ENCODE measurements around the gene PAX9.

Gene PAX9

GRCh38 chr14:36661506-36662257, at the start of gene PAX9:
Gene PAX9, plus strand, starts transcription at chr14:36661860. Its CDS starts 230 bp downstream, at chr14:36662090.
- peak; percentile 38 for DNase-seq

DNA sequence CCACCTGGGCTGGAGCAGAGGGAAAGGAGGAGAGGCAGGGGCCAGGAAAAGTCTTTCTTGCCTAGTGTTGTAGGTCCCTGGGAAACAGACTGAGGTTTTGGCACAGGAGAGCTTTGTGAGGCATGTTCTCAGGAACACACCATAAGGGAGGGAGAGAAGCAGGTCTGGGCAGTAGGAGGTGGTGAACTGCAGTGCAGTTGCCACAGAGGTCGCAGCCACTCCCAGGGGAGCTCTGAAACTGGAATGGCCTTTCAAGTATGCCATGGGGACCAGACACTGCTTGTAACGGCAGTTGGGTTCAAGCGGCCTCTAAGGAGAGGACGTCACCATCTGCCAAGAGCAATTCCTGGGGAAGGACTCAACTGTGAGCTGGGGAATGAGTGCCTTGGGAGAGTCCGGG, 43.8 kb upstream of the PAX9 start:
- DNase-seq: no peak

DNA sequence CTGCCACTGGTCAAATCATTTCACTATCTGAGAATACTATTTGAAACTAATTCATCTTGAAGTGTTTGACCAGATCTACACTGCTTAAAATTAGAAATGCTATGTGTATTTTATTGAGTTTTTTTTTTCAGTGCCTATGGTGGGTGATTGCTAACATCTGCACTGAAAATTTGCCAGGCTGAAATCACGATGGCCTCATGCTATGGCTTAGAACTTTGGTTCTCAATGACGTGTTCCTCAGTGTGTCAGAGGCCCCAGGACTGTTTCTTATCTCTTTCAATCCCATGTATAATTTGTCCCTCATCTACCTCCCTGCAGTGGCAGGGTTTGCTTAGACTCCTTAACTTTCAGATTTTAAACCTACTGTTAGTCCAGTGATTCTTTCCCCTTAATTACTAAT, 43.0 kb upstream of the PAX9 start:
- DNase-seq: no peak

GRCh38 chr14:36619131-36619530, 42.5 kb upstream of the PAX9 start:
- DNase-seq: no peak

- DNase-seq: no peak
Observed at GRCh38 chr14:36619853-36620252, 41.8 kb upstream of the PAX9 start.

DNA sequence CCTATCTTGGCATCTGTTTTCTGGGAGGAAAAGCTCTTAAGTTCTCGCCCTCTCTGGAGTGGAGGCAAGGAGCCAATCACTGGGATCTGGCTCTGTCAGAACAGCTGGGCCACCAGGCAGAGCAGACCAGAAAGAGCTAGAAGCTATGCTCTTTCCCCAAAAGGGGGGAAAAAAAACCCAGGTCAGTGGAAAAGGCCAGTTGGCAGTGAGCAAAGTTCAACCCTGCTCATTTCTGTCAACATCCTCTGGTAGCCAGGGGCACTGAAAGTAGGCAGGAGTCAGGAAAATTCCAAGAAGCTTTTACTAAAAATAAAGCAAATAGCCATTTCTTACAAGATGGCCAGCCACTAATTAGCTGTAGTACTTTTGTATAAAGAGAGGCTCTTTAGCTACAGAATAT, 36.6 kb upstream of the PAX9 start:
- no peak for DNase-seq

DNA sequence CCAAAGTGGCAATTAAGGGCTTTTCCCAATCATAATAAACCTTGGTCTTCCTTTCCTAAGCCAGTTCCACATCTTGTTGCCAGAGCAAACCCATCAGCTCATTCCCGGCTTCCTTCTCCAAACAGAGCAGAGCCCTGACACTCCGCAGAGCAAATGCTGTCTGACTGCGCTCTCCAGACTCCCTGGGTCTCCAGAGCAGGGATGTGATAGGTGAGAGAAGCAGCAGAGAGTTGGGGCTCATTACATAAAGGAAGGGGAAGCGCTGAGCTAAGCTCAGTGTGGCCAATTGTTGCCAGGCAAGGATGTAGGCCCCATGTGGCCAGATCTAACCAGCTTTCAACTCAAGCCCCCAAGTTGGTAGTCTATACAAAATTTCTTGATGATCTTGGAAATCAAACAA, 36.2 kb upstream of the PAX9 start:
- no peak for DNase-seq

DNA sequence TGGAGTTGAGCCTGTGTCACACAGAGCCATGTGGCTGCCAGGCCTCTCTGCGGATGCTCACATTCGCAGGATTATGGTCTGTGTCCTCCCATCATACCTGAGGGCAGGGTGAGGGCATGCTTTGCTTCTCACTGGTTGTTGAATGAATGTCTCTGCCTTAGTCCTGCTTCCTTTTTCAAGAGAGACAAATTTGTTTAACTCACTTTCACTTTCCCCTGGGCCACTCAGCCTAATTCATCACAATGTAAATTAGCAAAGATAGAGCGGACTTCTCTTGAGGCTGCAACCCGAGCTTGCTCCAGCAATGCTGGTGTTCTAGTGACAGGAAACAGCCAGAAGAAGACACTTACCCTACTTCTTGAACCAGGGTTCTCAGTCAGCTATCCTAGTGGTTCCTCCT, 35.5 kb upstream of the PAX9 start:
- no peak for DNase-seq

GRCh38 chr14:36627981-36628380, 33.7 kb upstream of the PAX9 start:
- no peak for DNase-seq

- DNase-seq: no peak
Observed at GRCh38 chr14:36633580-36633979, 28.1 kb upstream of the PAX9 start.

- no peak for DNase-seq
Observed at GRCh38 chr14:36646664-36647416, 14.8 kb upstream of the PAX9 start.

- DNase-seq: no peak
Observed at GRCh38 chr14:36647417-36647823, 14.2 kb upstream of the PAX9 start.

DNA sequence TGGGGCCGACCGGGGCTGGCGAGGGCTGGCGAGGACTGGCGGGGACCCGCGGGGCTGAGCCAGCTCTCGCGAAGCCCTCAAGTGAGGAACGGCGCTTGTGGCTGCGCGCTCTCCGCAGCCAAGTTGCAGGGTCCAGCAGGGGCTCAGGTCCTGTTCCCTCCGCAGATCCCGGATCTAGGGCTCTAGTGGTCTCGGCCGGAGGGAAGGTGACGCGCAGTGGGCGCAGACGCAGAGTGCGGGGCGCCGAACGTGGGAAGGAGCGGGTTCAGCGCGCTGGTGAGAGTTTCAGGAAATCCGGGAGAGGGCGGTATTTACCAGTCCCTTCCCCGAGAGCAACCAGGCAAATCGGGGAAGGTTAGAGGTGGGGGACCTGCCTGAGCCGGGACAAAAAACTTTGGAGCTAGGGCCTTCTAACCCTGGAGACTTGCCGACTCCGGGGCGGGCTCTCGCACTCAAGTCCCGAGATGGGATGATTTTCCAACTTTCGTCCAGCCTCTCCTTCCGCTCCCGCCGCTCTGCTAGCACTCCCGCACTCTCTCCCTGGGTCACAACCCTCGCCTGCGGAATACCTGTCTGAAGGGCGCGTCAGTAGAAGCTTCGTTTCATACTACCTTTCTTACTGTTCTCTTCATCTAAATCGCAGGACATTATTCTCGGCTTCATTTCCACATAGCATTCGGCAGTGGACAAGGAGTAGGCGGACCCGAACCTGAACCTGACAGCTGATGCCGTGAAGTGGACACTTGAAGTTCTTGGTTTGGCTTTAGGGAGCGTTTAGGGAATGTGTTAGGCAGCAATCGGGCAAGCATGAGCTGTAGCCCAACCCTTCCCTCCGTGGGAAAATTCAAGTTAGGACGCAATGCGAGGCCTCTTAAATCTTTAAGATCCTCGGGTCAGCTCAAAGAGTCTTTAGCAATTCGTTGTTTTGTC, 13.6 kb upstream of the PAX9 start:
- DNase-seq: no peak

GRCh38 chr14:36649872-36650650, 11.6 kb upstream of the PAX9 start:
- no peak for DNase-seq

DNA sequence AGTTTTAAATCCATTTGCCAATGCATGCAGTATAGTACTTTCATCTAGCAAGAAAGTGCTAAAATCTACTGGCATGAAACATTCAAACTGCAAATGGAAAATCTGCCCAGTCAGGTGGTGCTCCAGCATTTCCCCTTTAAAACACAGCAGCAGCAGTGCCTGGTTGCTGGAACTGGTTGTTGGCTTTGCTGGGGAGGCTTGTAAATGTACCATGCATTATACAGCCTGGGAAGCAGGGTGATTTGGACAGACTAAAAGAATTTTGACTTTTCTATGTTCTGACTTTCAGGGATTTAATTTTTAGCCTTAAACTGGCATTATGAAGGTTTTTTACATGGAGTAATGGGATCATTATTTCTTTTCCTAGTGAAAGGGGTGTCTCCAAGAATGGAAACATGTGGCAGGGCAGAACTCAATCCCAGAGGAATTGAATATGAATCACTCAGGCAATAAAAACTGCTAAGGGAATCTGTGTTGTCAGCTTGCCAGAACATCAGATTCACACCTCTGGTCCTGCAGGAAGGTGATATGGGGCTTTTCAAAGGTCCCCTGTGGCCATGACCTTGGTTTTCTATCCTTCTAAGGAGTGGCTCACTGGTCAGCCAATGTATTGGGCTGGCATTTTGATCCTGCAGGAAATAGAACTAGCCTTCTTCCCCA, 9.0 kb upstream of the PAX9 start:
- no peak for DNase-seq

DNA sequence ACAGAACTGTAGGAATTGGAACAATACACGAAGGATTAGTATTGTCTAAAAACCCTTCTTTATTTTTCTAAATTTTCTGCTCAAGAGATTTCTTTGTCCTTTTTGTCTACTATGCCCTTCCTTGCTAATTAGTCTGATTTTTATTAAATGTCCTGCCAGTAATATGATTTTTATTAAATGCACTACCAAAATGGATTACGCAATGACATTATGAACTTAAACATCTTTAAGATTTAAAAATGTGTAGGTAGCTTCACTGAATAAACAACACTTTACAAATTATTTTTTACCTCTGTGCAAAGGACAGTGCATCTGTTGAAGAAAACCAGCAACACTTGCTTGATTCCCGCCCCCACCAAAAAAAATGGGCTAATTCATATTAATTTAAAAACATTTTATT, 8.2 kb upstream of the PAX9 start:
- no peak for DNase-seq

GRCh38 chr14:36653962-36654793, 7.5 kb upstream of the PAX9 start:
- DNase-seq: no peak

DNA sequence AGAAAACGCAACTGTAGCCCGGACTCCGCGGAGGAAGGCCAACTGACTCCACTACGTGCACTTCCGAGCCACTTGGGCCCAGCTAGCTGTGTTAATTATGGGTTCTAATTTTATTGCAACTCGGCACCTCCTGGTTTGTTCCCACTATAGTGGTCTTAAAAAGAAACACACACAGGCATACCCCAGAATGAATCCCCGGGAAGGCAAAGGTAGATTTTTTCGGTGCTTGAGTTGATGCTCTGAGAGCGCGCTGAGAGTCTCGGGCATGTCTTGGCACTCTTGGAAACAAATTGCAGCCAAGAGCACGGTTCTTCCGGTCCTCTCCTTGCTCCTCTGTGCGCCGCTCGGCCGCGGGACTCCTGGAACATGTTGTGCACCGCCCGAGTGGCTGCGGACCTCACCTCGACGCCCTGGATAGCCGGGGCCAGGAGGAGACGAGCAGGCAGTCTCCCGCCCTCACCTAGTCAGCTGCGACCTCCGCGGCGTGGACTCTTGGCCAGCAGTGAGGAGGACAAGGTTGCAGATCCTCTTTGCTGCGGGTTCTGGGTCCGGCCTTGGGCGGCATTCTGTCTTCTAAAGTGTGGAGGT, 6.8 kb upstream of the PAX9 start:
- no peak for DNase-seq

GRCh38 chr14:36655571-36655962, 6.1 kb upstream of the PAX9 start:
- no peak for DNase-seq

DNA sequence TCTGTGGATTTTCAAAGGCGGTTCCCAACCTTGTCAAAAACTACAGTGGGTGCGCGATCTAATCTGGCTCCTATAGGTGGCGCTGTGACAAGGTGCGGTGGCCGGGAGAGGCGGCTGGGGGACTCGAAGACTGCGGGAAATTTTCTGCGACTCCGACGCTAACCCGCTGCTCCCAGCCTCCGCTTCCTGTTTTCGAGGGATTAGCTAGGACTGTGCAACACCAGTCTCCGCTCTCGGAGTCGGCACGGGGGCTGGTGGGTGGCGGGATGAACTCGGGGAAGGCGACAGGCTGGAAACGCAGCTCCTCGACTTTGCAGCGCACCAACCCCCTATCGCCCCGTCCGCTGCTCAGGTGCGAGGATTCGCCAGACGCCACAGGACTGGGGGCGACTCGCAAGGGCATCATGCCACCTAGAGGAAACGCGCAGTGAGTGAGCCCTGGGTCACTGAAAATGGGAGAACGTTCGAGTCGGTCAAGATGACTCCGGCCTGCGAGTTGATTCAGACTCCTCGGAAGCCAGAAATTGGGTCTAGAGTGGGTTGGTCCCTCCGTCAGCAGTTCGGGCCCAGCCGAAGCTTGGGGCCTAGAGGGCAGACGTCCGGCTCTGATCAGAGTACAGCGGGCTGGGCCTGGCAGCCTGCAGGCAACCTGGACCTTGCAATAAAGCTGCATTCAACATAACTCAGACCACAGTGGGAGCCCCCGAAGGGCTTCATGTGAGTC, 5.5 kb upstream of the PAX9 start:
- DNase-seq: no peak

Data from CD4-positive, alpha-beta T cell treated with Interleukin-15 for 1 hour (primary cell).